BE2C (cell line): ENCODE results near the gene FOXJ2.

Experiments used
- DNase-seq: peaks from one replicate; pipeline ENCODE4 v3.0.0-alpha.2; 2020
- H3K27me3 ChIP-seq: fragments of 250-450 bp; sonication (Bioruptor Pico); 2 replicates; pipeline ENCODE4 v1.5.1; 2020; ENCODE audit warnings: mild to moderate bottlenecking
- H3K36me3 ChIP-seq: fragments of 250-450 bp; sonication (Bioruptor Pico); 2 replicates; pipeline ENCODE4 v1.5.1; 2020; ENCODE audit warnings: mild to moderate bottlenecking
- H3K4me1 ChIP-seq: fragments of 250-450 bp; sonication (Bioruptor Pico); 2 replicates; pipeline ENCODE4 v1.5.1; 2020
- H3K4me3 ChIP-seq: 2 replicates; pipeline ENCODE4 v1.5.1; 2011; ENCODE audit warnings: low read depth, low read length
- H3K9me3 ChIP-seq: fragments of 250-450 bp; sonication (Bioruptor Pico); 2 replicates; pipeline ENCODE4 v1.5.1; 2020
- TF ChIP-seq, protein P1 (sequence below): IDR thresholded peaks from 2 replicates; pipeline ENCODE4 v1.5.1; 2012; ENCODE audit warnings: mild to moderate bottlenecking, low read depth, low read length

Gene FOXJ2

DNA sequence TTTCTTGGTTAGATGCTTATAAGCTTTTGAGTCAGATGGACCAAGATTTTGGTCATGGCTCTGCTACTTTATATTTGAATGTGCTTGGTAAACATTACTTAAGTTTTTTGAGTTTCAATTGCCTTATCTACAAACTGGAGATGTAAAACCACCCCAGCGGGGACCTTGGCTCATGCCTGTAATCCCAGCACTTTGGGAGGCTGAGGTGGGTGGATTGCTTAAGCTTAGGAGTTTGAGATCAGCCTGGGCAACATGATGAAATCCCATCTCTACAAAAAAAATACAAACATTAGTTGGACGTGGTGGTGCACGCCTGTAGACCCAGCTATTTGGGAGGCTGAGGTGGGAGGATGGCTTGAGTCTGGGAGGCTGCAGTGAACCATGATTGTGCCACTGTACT lies 60.8 kb downstream of the FOXJ2 start:
- Histone ChIP-seq H3K4me3 (no peak overlapping the region), H3K4me1 (no peaks in the 10 kb centered on the region), H3K27me3 (no peaks in the 10 kb centered on the region), H3K36me3 (peaks cover 58% of the 10 kb centered on the region), H3K9me3 (no peaks in the 10 kb centered on the region)
- TF ChIP-seq, protein P1, sequence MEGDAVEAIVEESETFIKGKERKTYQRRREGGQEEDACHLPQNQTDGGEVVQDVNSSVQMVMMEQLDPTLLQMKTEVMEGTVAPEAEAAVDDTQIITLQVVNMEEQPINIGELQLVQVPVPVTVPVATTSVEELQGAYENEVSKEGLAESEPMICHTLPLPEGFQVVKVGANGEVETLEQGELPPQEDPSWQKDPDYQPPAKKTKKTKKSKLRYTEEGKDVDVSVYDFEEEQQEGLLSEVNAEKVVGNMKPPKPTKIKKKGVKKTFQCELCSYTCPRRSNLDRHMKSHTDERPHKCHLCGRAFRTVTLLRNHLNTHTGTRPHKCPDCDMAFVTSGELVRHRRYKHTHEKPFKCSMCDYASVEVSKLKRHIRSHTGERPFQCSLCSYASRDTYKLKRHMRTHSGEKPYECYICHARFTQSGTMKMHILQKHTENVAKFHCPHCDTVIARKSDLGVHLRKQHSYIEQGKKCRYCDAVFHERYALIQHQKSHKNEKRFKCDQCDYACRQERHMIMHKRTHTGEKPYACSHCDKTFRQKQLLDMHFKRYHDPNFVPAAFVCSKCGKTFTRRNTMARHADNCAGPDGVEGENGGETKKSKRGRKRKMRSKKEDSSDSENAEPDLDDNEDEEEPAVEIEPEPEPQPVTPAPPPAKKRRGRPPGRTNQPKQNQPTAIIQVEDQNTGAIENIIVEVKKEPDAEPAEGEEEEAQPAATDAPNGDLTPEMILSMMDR: no peak
- DNase-seq: no peak

DNA sequence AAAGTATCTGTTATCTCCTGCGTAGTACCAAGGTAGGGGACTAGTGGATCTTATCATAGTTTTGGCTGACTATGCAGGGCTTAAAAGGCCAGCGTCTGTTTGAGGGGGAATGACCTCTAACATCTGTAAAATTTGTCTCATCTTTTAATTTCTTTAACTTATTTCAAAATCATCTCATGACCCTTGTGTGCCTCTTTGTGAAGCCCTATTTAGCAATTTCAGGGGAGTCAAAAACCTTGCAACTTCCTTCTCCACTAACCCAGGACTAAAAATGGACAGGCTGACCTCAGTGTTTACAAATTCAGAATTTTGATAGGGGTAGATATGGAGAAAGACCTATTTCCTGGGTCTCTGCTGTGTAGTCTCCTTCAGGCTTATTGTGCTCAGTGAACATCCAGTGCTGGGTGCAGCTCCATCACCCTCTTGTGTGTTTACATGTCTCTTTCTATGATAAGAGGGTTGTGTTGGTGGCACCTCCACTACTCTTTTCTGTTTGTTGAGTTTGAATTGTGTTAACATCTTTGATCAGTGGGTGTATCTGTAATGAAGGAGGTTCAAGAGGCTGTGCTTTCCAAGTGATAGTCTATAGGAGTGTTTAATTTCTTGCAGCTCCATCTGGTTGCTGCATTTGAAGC lies 63.9 kb downstream of the FOXJ2 start:
- TF ChIP-seq, protein P1: no peak

DNA sequence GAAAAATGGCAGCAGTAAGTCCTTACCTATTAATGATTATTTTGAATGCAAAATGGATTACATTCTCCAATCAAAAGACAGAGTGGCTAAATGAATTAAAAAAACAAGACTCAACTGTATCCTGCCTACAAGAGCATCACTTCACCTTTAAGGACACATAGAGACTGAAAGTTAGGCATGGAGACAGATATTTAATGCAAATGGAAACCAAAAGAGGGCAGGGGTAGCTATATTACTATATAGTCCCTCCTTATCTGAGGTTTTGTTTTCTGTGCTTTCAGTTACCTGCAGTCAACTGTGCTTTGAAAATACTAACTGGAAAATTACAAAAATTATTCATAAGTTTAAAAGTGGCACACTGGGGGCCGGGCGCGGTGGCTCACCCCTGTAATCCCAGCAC lies 66.7 kb downstream of the FOXJ2 start:
- no peaks in the 10 kb centered on the region for H3K27me3 ChIP-seq
- H3K4me1 ChIP-seq: no peaks in the 10 kb centered on the region
- no peak overlapping the region for H3K4me3 ChIP-seq
- no peak for DNase-seq
- peaks cover 14% of the 10 kb centered on the region for H3K36me3 ChIP-seq
- no peaks in the 10 kb centered on the region for H3K9me3 ChIP-seq
- TF ChIP-seq, protein P1: no peak

More for the DNA sequence above, 63.9 kb downstream of the FOXJ2 start:
- Histone ChIP-seq H3K27me3 (no peaks in the 10 kb centered on the region), H3K36me3 (peaks cover 38% of the 10 kb centered on the region), H3K4me3 (no peak overlapping the region), H3K4me1 (no peaks in the 10 kb centered on the region), H3K9me3 (no peaks in the 10 kb centered on the region)
- DNase-seq: no peak
